Measurements from ENCODE around the gene C1orf35.

C1orf35 gene

GRCh38 chr1:228102791-228103620 is at the start of gene C1orf35:
Gene C1orf35, minus strand, starts transcription at chr1:228103325. Its CDS starts 98 bp downstream, at chr1:228103227.
- DNase-seq: peak; percentile 91

DNA sequence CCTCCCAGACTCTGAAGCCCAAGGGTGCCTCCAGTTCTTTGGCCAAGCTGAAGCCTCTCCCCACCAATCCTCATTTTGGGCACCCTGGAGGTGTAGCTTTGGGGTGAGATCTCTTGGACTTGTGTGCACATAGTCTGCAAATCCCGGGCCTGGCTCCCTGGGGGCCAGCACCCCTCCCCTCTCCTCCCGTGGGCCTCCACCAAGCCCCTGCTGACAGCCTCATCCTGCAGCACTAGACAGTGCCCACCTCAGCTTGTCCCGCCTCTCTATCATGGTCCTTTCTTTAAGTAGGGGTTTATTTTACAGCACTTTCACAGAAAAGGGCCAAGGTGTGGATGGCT is 49.8 kb upstream of the C1orf35 start:
- no peak for DNase-seq

DNA sequence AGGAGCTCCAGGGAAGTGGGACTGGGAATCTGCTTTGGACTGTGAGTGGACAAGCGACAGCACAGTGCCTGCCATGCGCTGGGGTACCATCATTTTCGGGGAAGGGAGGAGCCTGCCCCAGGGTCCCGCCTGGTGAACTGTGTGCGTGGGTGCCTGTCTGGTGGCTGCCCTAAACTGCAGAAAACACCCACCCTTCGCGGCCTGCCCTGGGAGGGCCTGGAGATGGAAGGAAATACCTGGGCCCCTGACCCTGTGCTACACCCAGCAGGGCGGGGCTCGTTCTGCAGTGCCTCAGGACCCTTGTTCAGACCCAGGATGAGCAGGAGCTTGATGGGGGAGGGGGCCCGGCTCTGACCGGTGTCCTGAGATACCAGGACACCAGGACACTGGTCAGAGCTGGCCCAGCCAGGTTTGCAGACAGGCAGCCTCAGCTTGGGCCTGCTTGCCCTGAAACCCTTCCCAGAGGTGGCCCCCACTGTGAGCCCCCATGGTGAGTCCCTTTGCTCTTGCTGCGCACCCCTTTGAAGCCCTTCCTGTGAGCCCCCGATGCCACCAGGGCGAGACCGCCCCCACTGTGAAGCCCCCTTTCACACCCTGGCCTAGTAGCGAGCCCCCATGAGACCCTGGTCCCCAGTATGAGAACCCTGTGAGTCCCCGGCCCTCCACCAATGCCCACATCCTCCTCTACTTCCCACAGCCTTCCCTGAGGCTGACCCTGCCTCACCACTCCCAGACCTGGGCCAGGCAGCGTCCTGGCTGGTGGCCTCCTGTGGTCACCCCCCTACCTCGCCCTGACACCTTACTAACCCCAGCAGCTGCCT is 49.2 kb upstream of the C1orf35 start:
- no peak for DNase-seq

DNA sequence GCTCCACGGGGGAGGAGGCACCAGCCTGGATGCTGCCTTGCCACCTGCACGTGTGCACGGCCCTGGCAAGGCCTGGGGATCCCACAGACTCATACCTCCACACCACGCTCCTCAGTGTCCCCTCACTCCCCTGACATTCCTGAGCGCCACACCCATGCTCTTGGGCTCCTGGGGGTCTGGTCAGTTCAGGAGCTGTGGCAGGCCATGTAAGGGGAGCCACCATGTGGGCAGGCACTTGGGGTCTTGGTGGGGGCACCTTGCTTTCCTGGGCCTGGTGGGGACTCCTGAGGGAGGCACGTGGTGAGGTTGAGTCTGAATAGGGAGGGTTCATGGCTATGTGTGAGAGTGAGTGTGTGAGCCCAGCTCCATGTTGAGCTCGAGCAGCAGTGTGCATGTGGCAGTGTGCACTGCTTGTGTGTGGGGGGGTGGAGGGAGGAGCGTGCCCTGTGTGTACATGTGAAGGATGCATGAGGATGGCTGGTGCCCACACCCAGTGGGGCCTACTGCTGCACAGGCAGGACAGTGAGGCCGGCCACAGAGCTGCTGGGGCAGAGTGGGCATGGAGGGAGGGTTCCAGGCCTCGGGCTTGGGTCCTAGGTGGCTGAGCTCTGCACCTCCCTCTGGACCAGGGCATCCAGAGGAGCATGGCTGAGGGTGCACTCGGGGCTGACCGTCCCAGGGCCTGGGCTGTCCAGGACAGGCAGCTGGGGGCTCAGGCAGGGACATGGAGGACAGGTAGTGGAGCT is 48.2 kb upstream of the C1orf35 start:
- DNase-seq: no peak

DNA sequence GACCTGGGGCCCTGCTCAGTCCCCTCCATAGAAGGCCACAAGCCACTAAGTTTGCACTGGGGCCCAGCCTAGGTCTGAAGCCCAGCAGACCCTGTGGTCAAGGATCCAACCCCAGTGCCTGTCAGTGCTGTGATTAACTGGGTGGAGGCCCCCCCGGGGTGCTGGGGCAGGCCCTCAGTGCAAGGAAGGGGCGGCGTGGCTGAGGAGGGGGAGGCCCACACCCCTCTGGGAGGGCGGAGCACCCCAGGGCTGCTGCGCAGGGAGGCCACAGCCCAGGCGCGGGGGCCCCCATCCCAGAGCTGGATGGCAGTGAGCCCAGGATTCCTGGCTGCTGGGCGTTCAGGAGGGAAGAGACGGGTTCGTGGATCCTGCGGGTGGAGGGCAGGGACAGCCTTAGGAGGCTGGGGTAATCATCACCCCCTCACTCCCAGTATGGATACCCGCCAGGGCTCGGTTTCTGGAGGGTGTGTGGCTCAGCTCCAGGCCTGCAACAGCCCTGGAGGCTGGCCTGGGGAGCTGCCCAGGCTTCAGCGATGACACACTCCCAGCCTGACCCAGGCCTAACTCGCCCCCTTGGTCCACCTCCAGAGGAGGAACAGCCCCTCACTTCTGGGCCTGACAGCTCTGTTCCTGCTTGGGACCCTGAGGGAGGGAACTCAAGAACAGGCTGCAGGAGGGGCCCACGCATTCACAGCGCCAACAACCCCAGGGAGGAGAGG is 47.5 kb upstream of the C1orf35 start:
- no peak for DNase-seq

DNA sequence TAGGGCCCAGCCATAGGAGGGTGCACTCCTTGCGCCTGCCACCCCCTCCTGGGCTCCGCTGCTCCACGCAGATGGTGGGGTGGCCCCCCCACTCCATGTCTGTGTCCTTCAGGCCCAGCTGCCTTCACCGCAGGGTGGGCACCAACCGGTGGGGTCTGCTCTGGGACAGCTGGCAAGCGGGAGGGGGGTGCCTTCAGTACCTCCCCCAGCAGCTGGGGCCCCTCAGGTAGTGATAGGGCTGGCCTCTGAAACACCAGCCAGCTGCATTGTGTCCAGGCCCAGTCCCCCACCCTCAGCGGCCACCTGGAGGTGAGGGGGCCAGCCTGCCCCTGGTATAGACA is 47.0 kb upstream of the C1orf35 start:
- DNase-seq: no peak

GRCh38 chr1:228149406-228150119 is 46.4 kb upstream of the C1orf35 start, which contains the start of gene GJC2:
Gene GJC2, plus strand, starts transcription at chr1:228149930. Its CDS starts 7,829 bp downstream, at chr1:228157759.
- no peak for DNase-seq

DNA sequence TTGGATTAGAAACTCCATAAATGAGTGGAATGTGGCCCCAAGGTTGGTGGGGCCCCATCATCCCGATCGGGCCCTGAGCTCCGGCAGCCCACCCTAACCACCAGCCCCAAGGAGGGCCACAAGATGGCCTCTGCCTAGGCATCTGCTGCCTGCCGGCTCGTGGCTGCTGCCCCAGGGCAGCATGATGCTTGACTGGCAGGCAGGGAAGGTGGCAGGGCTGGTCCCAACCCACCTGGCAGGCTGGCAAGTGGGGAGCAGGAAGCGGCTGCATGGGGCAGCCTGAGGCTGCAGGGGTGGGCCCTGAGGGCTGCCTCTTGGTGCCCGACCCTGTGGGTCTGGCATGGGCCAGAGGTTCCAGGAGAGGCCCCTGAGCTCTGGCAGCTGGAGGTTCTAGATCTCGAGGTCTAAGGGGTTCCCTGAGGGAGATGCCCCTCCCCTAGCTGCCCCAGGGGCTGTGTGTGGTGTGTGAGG is 45.8 kb upstream of the C1orf35 start:
- no peak for DNase-seq

DNA sequence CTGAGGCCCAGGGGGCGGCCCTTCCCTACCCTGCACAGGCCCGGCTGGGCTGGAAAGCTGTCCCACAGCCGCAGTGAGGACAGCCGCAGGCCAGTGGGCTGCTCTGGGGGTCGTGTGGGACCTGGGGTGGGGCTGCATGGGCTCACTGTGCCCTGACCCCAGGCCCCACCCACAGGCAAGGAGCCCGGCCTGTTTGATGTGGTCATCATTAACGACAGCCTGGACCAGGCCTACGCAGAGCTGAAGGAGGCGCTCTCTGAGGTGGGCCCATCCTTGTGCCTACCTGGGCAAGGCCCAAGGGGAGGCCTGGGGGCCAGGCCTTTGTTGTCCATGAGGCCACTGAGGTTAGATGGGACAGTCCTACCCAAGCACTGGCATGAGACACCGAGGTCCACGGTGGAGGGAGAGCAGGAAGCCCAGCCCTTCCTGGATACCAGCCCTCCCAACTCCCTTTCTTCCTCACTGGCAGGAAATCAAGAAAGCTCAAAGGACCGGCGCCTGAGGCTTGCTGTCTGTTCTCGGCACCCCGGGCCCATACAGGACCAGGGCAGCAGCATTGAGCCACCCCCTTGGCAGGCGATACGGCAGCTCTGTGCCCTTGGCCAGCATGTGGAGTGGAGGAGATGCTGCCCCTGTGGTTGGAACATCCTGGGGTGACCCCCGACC is 45.2 kb upstream of the C1orf35 start:
- DNase-seq: no peak

DNA sequence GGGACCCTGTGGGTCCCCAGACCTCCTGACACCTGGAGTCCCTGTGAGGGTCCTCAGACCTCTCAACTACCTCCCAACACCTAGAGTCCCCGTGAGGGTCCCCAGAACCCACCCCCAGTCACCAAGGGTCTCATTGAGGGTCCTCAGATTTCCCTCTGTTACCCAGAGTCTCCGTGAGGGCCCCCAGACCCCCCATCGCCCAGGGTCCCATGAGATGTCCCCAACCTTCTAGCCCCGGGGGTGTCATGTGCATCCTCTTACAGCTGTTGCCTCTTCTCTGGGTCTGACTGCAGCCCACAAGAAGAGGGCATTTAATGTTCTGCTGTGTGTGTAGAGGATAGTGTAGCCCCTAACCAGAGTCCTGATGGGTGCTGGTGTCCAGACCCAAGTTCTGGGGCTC is 44.6 kb upstream of the C1orf35 start:
- DNase-seq: no peak

- DNase-seq: no peak
Measured at GRCh38 chr1:228147151-228147693, 44.1 kb upstream of the C1orf35 start.

DNA sequence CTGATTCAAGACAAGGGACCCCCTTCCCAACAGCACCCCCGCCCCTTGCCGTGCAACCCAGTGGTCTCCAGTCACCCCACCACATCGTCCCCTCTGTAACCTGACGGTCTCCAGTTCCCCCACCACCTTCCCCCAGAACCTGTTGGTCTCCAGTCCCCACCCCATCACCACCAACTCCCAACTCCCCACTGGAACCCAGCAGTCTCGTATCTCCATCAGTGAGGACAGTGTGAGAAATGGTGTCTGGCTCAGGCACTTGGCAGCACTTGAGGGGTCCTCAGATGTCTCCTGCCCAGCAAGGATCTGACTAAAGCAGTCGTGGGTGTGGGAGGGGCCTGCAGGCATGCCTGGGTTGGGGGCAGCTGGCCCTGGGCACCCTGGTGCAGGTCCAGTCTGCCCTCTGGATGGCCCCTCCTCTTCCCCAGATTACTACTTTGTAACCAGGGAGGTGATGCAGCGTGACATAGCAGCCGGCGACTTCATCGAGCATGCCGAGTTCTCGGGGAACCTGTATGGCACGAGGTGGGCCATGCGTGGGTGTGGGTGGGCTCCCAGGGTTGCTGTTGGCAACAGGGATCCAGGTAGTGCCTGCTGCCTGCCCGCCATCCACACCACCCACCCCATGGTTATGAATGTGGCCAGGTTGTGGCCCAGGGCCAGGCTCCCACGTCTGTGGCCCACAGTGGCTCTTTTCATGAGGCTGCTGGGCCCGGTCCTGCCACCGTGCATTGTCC is 43.5 kb upstream of the C1orf35 start:
- DNase-seq: no peak

- DNase-seq: no peak
Measured at GRCh38 chr1:228145463-228146416, 42.6 kb upstream of the C1orf35 start.

DNA sequence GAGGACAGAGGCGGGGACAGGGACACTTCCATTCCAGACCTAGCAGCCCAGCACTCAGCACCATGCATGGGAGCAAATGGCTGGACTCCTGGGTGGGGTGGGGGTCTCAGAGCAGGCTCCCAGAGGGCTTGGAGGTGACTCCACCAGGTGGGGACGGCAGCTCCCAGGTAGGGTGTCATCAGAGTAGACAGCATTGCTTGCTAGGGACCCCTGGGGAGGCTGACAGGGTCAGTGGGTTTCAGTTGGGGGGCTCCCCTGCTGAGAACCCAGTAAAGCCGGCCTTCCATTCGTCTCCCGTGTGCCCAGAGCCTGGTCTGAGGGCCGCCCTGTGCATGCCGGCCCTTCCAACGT is 41.8 kb upstream of the C1orf35 start:
- DNase-seq: no peak

DNA sequence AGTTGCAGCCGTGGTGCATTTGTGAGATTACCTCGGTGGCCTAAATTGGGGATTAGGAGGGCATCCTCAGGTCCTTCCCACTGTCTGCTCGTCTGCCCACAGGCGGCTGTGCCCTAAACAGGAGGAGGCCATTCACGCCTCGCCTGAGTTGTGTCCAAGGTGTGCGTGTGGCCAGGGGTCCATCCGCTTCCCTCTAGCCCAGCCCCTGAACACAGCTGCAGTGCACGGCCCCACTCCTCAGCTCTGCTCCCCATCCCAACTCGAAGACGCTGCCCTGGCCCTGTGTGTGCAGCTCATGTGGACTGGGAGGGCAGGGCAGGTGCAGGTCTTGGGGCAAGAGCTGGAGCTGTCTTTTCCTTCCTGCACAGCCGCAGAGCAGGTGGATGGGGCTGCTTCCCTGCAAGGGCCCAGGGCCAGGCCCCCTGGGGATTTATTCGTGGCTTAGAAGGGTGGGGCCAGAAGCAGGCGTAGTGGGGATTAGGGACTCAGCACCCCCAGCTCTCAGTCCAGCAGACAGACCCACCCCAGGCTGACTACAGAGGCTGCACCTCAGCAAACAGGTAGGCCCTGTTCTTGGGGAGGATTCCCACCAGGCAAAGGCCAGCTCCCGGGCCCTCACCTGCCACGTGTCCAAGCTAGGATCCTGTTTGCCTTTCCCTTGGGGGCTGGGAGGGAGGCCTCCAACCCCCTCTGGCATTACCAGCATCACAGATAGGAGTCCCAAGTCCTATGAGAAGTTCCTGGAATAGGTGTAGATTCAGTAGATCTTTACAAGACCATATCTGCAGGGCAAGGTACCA is 41.3 kb upstream of the C1orf35 start:
- no peak for DNase-seq

GRCh38 chr1:228143480-228144192 is 40.5 kb upstream of the C1orf35 start:
- DNase-seq: no peak

DNA sequence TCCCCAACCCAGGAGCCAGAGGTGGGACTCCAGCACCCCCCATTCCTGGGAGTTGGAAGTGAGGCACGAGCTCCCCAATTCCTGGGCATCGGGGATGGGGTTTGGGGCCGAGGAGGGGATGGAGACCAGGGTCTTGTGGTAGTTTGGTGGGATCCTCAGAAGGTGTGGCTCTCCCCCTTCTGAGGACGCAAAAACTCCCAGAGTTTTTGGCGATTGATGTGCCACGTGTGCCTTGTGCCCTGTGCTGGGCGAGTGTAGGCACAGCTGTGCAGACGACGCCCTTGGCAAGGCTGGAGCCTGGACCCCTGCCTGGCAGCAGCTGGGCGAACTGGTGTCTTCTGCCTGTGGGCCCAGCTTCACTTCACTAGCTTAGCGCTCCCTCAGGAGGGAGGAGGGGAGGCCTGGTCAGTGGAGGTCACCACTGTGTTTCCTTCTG is 39.6 kb upstream of the C1orf35 start:
- DNase-seq: no peak

Data from NCI-H2227 treated with DMSO at 0.1 percent for 48 hours (cell line).